HEK293 (cell line): ENCODE results near the gene MDFIC2.

Experiments used
- KLF9 ChIP-seq: fragments of 450-650 bp; formaldehyde crosslinking; IDR thresholded peaks from 2 replicates; pipeline ENCODE4 v1.5.1; 2016; ENCODE audit warnings: missing biosample characterization, missing genetic modification characterization, low read depth
- SP2 ChIP-seq: fragments of 450-650 bp; formaldehyde crosslinking; IDR thresholded peaks from 2 replicates; pipeline ENCODE4 v1.5.1; 2016; ENCODE audit warnings: missing biosample characterization, missing genetic modification characterization
- TCF7L2 ChIP-seq: IDR thresholded peaks from 2 replicates; pipeline ENCODE4 v1.6.1; 2011; ENCODE audit warnings: low read depth, mild to moderate bottlenecking, inconsistent platforms, low read length, moderate library complexity, borderline replicate concordance
- ZNF146 ChIP-seq: fragments of 450-650 bp; formaldehyde crosslinking; IDR thresholded peaks from 2 replicates; pipeline ENCODE4 v1.5.1; 2016; ENCODE audit warnings: missing biosample characterization, missing genetic modification characterization
- ZNF292 ChIP-seq: fragments of 450-650 bp; formaldehyde crosslinking; IDR thresholded peaks from 2 replicates; pipeline ENCODE4 v1.5.1; 2016; ENCODE audit warnings: low read depth, missing biosample characterization, missing genetic modification characterization, borderline replicate concordance
- ZNF394 ChIP-seq: fragments of 450-650 bp; formaldehyde crosslinking; IDR thresholded peaks from 2 replicates; pipeline ENCODE4 v1.5.1; 2016; ENCODE audit warnings: missing biosample characterization, missing genetic modification characterization, mild to moderate bottlenecking, moderate library complexity, borderline replicate concordance
- ZNF561 ChIP-seq: fragments of 450-650 bp; IDR thresholded peaks from 2 replicates; pipeline ENCODE4 v1.5.1; 2018; ENCODE audit warnings: missing biosample characterization, missing genetic modification characterization, borderline replicate concordance
- ZNF626 ChIP-seq: fragments of 450-650 bp; sonication (Bioruptor Pico); formaldehyde crosslinking; IDR thresholded peaks from 2 replicates; pipeline ENCODE4 v1.5.1; 2018; ENCODE audit warnings: missing biosample characterization, missing genetic modification characterization, inconsistent platforms
- ZNF768 ChIP-seq: fragments of 450-650 bp; formaldehyde crosslinking; IDR thresholded peaks from 2 replicates; pipeline ENCODE4 v1.5.1; 2018; ENCODE audit warnings: missing biosample characterization, mild to moderate bottlenecking, missing genetic modification characterization
- TF ChIP-seq, protein P1 (sequence below): fragments of 450-650 bp; formaldehyde crosslinking; IDR thresholded peaks from 2 replicates; pipeline ENCODE4 v1.5.1; 2016; ENCODE audit warnings: missing biosample characterization, missing genetic modification characterization
- TF ChIP-seq, protein P2 (sequence below): fragments of 450-650 bp; formaldehyde crosslinking; IDR thresholded peaks from 2 replicates; pipeline ENCODE4 v1.5.1; 2016; ENCODE audit warnings: missing biosample characterization, missing genetic modification characterization
- TF ChIP-seq, protein P3 (sequence below): IDR thresholded peaks from 2 replicates; pipeline ENCODE4 v1.6.1; 2011; ENCODE audit warnings: mild to moderate bottlenecking, low read depth, low read length, borderline replicate concordance

DNA sequence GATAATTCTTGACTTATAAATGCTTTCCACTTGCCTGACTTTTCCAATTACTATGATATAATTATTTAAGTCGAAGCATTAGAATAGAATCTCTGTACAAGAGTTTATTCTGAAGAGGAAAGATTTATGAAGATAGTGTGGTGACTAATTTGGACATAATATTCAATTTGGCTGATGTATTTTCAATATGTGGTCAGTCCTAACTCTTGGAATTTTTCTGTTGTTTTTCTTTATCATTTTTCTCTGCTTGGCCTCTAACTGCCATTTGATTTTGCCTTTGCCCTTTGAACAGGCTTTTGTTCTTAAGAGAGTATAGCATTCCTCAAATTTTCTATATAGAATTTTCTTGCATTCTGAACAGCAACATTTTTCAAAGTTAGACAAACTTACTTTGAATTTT, 2.6 kb upstream of the MDFIC2 start:
- TF ChIP-seq, protein P1, sequence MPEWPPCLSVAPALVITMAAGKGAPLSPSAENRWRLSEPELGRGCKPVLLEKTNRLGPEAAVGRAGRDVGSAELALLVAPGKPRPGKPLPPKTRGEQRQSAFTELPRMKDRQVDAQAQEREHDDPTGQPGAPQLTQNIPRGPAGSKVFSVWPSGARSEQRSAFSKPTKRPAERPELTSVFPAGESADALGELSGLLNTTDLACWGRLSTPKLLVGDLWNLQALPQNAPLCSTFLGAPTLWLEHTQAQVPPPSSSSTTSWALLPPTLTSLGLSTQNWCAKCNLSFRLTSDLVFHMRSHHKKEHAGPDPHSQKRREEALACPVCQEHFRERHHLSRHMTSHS = no peak
- TF ChIP-seq ZNF146 (tag by site-specific recombination) = no peak
- TF ChIP-seq ZNF292 = no peak
- TF ChIP-seq KLF9 = no peak
- no peak for TF ChIP-seq ZNF626 (tag by site-specific recombination)
- no peak for TF ChIP-seq ZNF768 (tag by site-specific recombination)
- TF ChIP-seq, protein P2, sequence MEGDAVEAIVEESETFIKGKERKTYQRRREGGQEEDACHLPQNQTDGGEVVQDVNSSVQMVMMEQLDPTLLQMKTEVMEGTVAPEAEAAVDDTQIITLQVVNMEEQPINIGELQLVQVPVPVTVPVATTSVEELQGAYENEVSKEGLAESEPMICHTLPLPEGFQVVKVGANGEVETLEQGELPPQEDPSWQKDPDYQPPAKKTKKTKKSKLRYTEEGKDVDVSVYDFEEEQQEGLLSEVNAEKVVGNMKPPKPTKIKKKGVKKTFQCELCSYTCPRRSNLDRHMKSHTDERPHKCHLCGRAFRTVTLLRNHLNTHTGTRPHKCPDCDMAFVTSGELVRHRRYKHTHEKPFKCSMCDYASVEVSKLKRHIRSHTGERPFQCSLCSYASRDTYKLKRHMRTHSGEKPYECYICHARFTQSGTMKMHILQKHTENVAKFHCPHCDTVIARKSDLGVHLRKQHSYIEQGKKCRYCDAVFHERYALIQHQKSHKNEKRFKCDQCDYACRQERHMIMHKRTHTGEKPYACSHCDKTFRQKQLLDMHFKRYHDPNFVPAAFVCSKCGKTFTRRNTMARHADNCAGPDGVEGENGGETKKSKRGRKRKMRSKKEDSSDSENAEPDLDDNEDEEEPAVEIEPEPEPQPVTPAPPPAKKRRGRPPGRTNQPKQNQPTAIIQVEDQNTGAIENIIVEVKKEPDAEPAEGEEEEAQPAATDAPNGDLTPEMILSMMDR = no peak
- no peak for TF ChIP-seq TCF7L2
- TF ChIP-seq SP2 (tag by site-specific recombination) = no peak
- TF ChIP-seq, protein P3, sequence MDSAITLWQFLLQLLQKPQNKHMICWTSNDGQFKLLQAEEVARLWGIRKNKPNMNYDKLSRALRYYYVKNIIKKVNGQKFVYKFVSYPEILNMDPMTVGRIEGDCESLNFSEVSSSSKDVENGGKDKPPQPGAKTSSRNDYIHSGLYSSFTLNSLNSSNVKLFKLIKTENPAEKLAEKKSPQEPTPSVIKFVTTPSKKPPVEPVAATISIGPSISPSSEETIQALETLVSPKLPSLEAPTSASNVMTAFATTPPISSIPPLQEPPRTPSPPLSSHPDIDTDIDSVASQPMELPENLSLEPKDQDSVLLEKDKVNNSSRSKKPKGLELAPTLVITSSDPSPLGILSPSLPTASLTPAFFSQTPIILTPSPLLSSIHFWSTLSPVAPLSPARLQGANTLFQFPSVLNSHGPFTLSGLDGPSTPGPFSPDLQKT = no peak
- no peak for TF ChIP-seq ZNF394 (tag by site-specific recombination)
- no peak for TF ChIP-seq ZNF561
